Activated CD4-positive, alpha-beta T cell treated with anti-CD3 and anti-CD28 coated beads for 48 hours (primary cell): ENCODE results near the gene ST8SIA4.

ENCODE experiments used
- DNase-seq: peaks from one replicate; pipeline ENCODE4 v3.0.0-alpha.2; 2020

Gene ST8SIA4

DNA sequence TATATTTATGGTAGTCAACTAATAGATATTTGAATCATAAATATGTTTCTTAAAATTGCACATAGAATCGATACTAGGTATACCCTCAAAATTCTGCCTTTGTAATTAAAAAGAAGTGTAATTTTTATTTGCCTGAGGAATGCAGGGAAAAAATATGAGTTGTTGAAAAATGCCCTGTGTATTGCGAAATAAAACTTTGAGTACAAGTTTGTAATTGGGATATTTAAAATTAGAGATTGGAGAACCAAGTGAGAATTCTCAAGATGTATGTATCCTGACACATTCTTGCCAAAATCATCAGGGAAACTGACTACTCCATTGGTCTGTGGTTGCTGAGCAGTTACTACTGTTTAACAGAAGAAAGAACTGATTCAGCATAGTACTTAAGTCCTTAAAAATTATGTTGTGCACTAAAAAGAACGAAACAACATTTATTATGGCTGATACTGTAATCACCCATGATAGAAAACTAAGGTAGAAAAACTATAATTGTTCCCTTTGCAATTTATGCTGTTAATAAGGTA lies 36.0 kb downstream of the ST8SIA4 start:
- no peak for DNase-seq

- no peak for DNase-seq
Observed at GRCh38 chr5:100864931-100865330, 38.2 kb downstream of the ST8SIA4 start.

GRCh38 chr5:100863739-100864138 lies 39.3 kb downstream of the ST8SIA4 start:
- no peak for DNase-seq

DNA sequence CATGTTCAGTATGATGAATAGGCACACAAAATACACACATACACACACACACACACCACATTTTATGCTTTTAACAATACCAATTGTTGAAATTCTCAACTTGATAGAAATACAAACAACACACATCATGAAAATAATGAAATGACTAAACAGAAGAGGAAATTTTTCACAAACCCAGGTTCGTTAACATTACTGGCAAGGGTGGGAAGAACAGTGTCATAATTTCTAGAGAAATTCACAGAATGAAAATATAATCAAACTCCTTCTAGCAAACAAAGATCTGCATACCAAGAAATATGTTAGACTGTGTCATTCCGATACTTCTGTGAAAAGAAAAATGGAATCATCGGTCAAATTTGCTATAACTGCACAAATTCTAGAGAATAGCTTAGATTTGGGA lies 41.9 kb downstream of the ST8SIA4 start:
- DNase-seq, result no peak

- DNase-seq, result peak; percentile 30
Observed at GRCh38 chr5:100860407-100860806, 42.7 kb downstream of the ST8SIA4 start.

- DNase-seq, result no peak
Observed at GRCh38 chr5:100858987-100859545, 44.0 kb downstream of the ST8SIA4 start.

- no peak for DNase-seq
Observed at GRCh38 chr5:100856462-100856861, 46.6 kb downstream of the ST8SIA4 start.

GRCh38 chr5:100855937-100856430 lies 47.1 kb downstream of the ST8SIA4 start:
- no peak for DNase-seq

- no peak for DNase-seq
Observed at GRCh38 chr5:100855295-100855694, 47.8 kb downstream of the ST8SIA4 start.

DNA sequence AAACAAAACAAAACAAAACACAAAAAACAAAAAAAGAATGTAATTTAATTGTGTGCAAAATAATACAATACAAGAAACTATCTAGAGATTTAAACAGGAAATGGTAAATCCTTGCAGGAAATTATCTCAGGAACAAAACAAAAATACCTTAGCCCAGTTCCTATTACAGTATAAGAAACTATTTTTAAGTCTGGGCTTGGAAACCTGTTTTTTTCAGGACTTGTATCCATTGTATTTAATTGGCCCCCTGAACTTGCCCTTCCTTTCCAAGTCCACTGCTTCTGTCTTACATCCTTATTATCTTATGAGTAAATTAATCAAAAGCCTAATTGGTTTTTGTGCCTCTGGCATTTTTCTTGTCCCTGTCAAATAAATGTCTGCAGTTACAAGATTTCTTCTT lies 48.5 kb downstream of the ST8SIA4 start:
- DNase-seq, result no peak

DNA sequence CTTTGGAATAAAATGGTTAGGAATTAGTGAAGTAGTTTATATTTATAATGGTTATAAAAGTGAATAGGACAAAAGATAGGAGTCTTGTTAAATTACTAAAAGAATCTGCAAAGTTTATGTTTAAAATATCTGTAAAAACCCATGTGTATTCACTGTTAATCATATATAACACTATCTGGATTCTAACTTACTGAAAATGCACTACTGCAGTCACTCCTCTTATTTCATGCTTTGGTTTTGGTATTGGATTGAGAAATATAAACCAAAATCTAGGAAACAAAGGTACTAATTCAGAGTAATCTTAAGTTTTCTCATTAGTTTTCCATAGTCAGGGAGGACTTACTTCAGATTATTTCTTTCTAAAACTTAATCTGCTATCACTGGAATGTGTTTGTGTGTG lies 49.5 kb downstream of the ST8SIA4 start:
- no peak for DNase-seq

DNA sequence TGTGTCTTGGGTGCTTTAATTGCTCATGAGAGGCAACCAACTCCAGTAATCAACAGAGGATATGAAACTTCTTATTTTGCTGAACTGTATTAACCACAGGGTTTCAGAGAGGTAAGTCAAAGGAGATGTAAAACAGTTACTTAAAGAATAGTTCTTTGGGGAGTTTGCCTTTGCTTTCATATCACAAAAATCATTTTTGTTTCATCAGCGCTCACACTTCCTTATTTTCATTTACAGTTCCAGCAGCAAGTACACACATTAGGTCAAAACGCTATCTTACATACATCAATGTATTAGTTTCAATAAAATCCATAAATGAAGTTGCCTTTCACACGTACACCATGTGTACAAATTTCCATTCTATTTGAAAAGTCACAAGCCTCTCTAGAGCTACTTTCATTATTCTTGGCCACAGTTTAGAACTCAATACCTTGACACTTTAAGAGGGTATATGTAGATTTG lies 50.1 kb downstream of the ST8SIA4 start:
- no peak for DNase-seq

GRCh38 chr5:100852051-100852450 lies 51.0 kb downstream of the ST8SIA4 start:
- no peak for DNase-seq

DNA sequence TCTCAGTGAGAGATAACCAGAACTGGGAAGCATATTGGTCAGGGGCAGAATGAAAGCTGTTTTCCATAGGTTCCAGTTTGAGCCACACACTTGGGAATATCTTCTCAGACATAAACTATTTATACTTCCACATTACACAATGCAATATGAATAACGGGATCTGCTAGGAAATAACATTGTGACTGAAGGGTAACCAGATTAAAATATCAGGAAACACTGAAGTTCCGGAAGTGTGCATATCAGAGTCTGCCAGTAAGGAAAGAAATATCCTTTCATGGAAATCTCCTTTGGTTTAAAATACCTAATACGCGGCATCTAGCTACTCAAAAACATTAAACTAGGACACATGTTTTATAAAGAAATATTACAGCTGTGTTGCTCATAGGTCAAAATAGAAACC lies 56.3 kb downstream of the ST8SIA4 start:
- no peak for DNase-seq

GRCh38 chr5:100842080-100842479 lies 61.0 kb downstream of the ST8SIA4 start:
- DNase-seq, result no peak

DNA sequence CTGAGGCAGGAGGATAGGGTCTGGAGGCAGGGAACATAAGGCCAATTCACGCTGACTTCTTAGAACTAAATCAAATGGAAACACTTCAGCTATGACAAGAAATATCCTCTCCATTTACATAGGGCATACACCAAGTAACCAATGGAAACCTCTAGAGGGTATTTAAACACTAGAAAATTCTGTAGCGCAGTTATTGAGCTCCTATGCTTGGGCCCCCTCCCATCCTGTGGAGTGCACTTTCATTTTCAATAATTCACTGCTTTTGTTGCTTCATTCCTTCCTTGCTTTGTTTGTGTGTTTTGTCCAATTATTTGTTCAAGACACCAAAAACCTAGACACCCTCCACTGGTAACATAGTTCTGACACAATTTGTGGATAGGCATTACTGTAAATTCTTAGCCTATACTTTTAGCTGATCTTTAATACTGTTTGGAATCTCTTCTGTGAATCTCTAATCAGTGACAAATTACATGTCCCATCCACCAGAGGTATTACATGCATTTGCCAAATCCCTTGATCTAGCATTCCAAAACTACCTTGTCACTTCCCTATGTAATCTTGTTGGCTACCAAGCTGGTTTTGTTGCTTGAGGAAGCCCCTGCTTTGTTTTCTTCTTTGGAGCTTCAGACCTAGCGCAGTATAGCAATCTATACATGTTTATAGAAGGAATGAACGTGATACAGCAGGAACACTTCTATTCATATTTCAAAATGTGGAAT lies 61.6 kb downstream of the ST8SIA4 start:
- no peak for DNase-seq

GRCh38 chr5:100840789-100841188 lies 62.3 kb downstream of the ST8SIA4 start:
- no peak for DNase-seq

DNA sequence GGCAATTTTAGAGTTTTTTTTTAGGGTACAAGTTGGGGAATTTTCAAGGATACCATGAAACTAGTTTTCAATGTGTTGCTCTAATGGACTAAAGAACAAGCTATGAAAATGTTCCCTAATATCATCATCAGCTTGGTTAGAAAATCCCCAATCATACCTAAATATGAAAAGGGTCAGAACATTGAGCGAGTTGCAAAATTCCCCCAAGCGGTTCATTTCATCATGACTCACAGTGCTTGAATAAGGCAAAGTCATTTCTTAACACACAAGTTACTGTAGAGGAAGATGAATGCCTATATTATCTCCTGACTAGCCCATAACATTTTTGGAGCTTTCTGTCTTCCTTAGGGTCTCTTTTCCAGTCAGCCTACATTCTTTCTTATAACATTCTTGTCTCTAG lies 62.7 kb downstream of the ST8SIA4 start:
- DNase-seq, result peak; percentile 45

- no peak for DNase-seq
Observed at GRCh38 chr5:100838048-100838473, 65.0 kb downstream of the ST8SIA4 start.

DNA sequence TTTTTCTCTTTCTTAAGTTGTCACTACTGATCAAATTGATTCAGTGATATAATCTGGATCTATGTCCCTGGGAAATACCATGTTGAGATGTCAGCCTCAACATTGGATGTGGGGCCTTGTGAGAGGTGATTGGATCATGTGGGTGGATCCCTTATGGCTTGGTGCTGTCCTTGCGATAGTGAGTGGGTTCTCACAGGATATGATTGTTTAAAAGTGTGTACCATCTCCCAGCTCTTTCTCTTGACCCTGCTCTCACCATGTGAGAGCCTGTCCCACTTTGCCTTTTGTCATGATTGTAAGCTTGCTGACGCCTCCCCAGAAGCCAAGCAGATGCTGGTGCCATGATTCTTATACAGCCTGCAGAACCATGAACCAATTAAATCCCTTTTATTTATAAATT lies 68.6 kb downstream of the ST8SIA4 start:
- no peak for DNase-seq

DNA sequence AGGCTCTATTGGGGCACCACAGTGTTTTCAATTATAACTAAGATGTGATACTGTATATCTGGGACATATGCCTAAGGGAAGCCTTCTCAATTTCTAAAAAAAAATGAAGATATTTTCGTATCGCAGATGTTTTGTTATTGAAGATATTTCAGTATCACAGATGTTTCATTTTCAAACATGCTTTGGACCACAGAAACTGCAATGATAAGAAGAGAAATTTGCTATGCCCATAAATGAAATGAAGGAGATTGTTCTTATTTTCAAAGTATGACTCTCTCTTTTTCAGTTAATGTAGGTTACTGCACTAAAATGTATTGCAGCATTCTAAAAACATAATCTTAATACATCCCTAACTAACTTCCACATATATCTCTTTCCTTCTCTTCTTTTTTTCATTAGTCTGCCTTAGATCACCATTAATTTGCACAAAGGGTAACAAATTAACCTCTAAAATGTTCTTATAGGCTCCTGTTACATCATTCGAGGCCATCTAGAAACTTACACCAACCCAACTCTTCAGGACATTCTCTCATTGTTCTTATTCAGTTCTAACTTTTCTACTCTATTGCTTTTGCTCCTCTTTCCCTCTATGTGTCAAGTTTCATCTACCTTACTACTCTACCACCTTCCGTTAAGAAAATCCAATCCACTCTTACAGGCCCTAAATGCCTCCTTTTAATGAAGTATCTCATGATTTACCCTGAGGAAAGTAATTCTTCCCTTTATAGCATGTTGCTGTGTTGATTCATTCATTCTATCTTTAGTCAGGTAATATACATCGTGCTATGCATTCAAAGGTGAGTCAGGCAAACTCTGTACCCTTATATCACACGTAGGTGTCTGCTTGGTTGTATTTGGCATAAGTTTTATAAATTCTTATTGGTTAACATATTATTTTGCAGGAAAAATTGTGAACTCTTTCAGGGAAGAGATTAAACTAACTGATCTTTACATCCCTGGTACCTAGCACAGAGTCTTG lies 70.5 kb downstream of the ST8SIA4 start:
- DNase-seq, result no peak

DNA sequence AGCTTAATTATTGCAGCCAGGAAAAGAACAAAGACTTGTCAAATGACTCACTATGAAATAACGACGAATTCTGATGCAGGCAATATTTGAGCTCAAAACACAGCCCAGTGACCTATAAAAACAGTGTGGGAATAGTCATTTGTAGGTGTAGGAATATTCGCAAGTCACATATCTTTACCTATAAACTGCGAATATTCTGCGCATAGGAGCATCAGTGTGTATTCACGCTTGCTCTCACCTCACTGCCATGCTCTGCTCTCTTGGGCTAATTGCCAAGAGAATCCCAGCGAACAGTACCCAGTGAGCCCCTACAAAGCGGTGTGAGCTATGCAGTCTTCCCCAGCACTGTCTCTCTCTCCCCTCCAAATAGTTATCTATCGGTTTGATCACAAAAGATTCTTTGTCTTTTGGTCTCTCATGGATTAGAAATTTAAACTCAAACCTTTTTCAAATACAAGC lies 74.2 kb downstream of the ST8SIA4 start:
- DNase-seq, result no peak
